Gastroesophageal sphincter (tissue), 3 donors: ENCODE results near the gene ART3.

Experiments used
- EP300 ChIP-seq: sonication (generic); formaldehyde crosslinking; IDR thresholded peaks from one replicate; pipeline ENCODE4 v1.6.1; 2017; ENCODE audit warnings: antibody characterized with exemption, mild to moderate bottlenecking
- POLR2A ChIP-seq, 2 donors: fragments of 450-650 bp; IDR thresholded peaks; one replicate each; pipeline ENCODE4 v1.6.1; 2017; ENCODE audit warnings: antibody characterized with exemption in 2 of 2, mild to moderate bottlenecking in 2 of 2, moderate library complexity in 1 of 2
- POLR2AphosphoS5 ChIP-seq: sonication (generic); formaldehyde crosslinking; IDR thresholded peaks from one replicate; pipeline ENCODE4 v1.6.1; 2017; ENCODE audit warnings: antibody characterized with exemption
- TF ChIP-seq, protein P1 (sequence below), 4 experiments: fragments of 200-600 bp in 2 of 4; fragments of 450-650 bp in 2 of 4; sonication (generic) in 1 of 4; IDR thresholded peaks; one replicate each; pipeline ENCODE4 v1.5.1; 2017 to 2019; ENCODE audit warnings: antibody characterized with exemption in 4 of 4, mild to moderate bottlenecking in 2 of 4, moderate library complexity in 2 of 4

DNA sequence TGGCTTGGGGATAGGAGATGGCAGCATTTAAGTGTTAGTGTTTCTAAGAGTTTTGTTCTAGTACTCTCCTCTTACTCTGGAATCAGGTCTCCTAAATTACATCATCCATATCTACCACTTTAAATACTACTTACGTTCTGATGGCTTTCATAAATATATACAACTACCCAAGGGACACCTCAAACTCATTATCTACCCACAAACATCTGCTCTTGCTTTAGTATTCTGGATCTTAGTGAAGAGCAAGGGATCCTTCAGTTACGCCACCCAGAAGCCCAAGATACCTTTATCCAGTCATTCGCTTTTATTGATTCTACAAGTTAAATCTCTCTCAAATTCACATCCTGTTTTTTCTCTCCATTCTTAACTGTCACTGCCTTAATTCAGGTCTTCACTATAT lies 66.7 kb downstream of the ART3 start:
- TF ChIP-seq, protein P1, sequence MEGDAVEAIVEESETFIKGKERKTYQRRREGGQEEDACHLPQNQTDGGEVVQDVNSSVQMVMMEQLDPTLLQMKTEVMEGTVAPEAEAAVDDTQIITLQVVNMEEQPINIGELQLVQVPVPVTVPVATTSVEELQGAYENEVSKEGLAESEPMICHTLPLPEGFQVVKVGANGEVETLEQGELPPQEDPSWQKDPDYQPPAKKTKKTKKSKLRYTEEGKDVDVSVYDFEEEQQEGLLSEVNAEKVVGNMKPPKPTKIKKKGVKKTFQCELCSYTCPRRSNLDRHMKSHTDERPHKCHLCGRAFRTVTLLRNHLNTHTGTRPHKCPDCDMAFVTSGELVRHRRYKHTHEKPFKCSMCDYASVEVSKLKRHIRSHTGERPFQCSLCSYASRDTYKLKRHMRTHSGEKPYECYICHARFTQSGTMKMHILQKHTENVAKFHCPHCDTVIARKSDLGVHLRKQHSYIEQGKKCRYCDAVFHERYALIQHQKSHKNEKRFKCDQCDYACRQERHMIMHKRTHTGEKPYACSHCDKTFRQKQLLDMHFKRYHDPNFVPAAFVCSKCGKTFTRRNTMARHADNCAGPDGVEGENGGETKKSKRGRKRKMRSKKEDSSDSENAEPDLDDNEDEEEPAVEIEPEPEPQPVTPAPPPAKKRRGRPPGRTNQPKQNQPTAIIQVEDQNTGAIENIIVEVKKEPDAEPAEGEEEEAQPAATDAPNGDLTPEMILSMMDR (IDR thresholded peaks at IDR 0.05) = no peak
- TF ChIP-seq POLR2A (IDR thresholded peaks at IDR 0.05) (no peak), POLR2AphosphoS5 (no peak), EP300 (no peak)
